ENCODE measurements around the gene SPOCK2. TPM values are rescaled to one million over a fixed set of nuclear protein-coding genes. Genes with fewer than 3 reads are reported as not detected.

Gene SPOCK2
- total RNA-seq, 1 donor from 2014 or later, result 48.8 TPM

GRCh38 chr10:72059843-72060822 is 28.2 kb downstream of the SPOCK2 start:
- no peak for TF ChIP-seq CTCF (IDR thresholded peaks at IDR 0.05; ENCODE audit: insufficient read depth, low read length, poor library complexity, severe bottlenecking)
- H3K36me3 ChIP-seq (ENCODE audit: control insufficient read depth, insufficient read depth, low read length), result no peaks in the 10 kb centered on the region
- no peak for DNase-seq (ENCODE audit: low read depth)
- no peak overlapping the region for H3K4me3 ChIP-seq (ENCODE audit: low read depth, low read length)
- no peaks in the 10 kb centered on the region for H3K27me3 ChIP-seq (ENCODE audit: control insufficient read depth, insufficient read depth, low read length)

- no peak for DNase-seq (ENCODE audit: low read depth)
- no peak for TF ChIP-seq CTCF (IDR thresholded peaks at IDR 0.05; ENCODE audit: insufficient read depth, low read length, poor library complexity, severe bottlenecking)
- H3K4me3 ChIP-seq (ENCODE audit: low read depth, low read length), result no peak overlapping the region
- no peaks in the 10 kb centered on the region for H3K36me3 ChIP-seq (ENCODE audit: control insufficient read depth, insufficient read depth, low read length)
- H3K27me3 ChIP-seq (ENCODE audit: control insufficient read depth, insufficient read depth, low read length), result no peaks in the 10 kb centered on the region
Observed at GRCh38 chr10:72058989-72059842, 29.1 kb downstream of the SPOCK2 start.

GRCh38 chr10:72058347-72058898 is 29.9 kb downstream of the SPOCK2 start:
- DNase-seq (ENCODE audit: low read depth), result no peak
- H3K4me3 ChIP-seq (ENCODE audit: low read depth, low read length), result no peak overlapping the region
- no peak for TF ChIP-seq CTCF (IDR thresholded peaks at IDR 0.05; ENCODE audit: insufficient read depth, low read length, poor library complexity, severe bottlenecking)
- H3K27me3 ChIP-seq (ENCODE audit: control insufficient read depth, insufficient read depth, low read length), result no peaks in the 10 kb centered on the region
- H3K36me3 ChIP-seq (ENCODE audit: control insufficient read depth, insufficient read depth, low read length), result no peaks in the 10 kb centered on the region

GRCh38 chr10:72056932-72057751 is 31.2 kb downstream of the SPOCK2 start:
- no peak overlapping the region for H3K4me3 ChIP-seq (ENCODE audit: low read depth, low read length)
- no peak for DNase-seq (ENCODE audit: low read depth)
- no peaks in the 10 kb centered on the region for H3K36me3 ChIP-seq (ENCODE audit: control insufficient read depth, insufficient read depth, low read length)
- no peaks in the 10 kb centered on the region for H3K27me3 ChIP-seq (ENCODE audit: control insufficient read depth, insufficient read depth, low read length)
- no peak for TF ChIP-seq CTCF (IDR thresholded peaks at IDR 0.05; ENCODE audit: insufficient read depth, low read length, poor library complexity, severe bottlenecking)

- no peak for DNase-seq (ENCODE audit: low read depth)
Observed at GRCh38 chr10:72056113-72056512, 32.2 kb downstream of the SPOCK2 start.

More at GRCh38 chr10:72056113-72056512, 32.2 kb downstream of the SPOCK2 start:
- Histone ChIP-seq H3K27me3 (ENCODE audit: control insufficient read depth, insufficient read depth, low read length) (no peaks in the 10 kb centered on the region), H3K4me3 (ENCODE audit: low read depth, low read length) (no peak overlapping the region), H3K36me3 (ENCODE audit: control insufficient read depth, insufficient read depth, low read length) (no peaks in the 10 kb centered on the region)
- TF ChIP-seq CTCF (IDR thresholded peaks at IDR 0.05; ENCODE audit: insufficient read depth, low read length, poor library complexity, severe bottlenecking), result no peak

Data from kidney epithelial cell (primary cell).